ENCODE measurements around the gene CAND1.

Gene CAND1

DNA sequence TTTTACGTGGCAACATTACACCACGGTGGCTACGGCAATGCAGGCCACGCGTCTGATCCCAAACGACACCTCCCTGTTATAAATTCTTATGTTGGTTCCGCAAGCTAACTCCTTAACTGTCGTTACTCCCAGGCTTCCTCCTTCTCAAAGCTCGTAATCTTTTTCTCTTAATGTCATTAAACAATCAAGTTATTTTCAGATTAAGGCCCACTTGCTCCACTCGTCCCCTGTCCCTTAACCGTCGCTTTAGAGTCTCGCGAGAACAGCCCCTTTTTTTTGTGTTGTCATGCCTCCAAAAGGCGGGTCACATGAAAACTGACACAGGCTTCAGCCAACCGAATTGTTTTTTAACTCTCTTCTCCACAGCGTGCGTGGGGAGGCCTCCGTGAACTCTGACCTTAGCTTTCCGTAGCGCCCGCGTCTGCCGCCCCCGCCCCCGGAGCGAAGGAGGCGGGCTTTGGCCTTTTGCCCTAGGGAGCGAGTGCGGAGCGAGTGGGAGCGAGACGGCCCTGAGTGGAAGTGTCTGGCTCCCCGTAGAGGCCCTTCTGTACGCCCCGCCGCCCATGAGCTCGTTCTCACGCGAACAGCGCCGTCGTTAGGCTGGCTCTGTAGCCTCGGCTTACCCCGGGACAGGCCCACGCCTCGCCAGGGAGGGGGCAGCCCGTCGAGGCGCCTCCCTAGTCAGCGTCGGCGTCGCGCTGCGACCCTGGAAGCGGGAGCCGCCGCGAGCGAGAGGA lies at the start of gene CAND1:
Gene CAND1 (plus strand): TSS at position 463 of the 737 bp plus-strand sequence. CDS start 360 bp downstream, outside the sequence.
- peak; percentile 82 to 90 (median 86) for DNase-seq

DNA sequence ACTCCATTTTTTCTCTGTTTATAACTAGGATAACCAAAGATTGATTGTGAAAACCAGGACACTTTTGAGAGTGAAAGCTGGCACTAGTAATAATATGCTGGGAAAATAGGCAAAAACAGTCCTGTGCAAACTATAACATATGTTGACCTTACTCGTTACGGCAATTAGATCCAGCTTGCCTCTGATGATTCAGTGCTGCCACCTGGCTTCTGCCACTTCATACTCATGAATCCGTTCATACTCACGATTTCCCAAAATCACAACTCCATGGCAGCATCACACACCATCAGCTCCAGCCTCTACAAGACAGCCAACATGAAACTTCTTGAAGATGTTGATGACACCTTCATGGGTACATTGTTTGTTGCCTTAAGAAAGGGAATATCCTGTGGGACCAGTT lies 49.1 kb upstream of the CAND1 start:
- no peak for DNase-seq

DNA sequence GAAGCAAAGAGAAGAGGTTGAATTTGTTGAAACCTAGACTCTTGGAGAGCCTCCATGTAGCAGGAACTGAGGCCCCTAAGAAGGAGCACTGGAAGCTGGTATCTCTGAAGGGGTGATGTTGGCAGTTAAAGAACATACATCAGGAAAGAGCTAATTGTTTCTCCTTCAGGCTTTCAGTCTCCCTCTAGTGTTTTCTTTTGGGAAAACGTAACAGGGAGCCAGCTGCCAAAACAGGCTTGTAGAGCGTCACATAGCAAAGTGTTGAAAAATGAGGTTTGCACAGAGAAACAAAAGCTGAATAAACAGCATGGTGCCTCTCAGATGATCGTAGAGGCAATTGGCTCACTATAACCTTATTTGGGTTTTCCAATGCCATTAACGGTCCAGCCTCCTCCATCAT lies 46.9 kb upstream of the CAND1 start:
- no peak for DNase-seq

DNA sequence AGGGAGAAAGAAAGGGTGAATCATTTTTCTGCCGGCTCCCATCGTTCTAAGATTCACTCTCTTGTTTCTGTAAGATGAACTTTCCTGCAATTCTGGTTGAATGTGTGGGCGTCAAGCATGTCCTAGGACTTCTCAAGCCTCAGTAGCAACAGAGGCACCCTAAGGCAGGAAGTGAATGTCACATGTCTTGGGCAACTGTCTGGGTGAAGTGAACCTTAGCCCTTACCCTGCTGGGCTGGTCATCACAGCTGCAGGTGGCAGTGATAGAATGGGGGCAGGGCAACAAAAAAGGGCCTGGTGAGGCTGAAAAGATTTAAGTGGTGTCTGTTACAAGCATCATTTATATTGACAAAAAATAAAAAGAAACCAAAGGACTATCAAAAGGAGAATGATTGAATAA lies 45.9 kb upstream of the CAND1 start:
- no peak for DNase-seq

DNA sequence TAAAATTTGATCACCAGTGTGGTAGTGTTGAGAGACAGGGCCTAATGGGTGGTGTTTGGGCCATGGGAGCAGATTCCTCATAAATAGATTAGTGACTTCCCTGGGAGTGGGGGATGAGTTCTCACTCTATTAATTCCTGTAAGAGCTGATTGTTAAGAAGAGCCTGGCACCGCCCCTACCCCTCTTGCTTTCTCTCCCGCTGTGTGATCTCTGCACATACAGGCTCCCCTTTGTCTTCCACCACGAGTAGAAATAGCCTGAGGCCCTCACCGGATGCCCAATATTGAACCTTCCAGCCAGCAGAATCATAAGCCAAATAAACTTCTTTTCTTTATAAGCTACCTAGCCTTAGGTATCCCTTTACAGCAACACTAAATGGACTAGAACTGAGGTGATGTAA lies 31.9 kb upstream of the CAND1 start:
- no peak for DNase-seq

DNA sequence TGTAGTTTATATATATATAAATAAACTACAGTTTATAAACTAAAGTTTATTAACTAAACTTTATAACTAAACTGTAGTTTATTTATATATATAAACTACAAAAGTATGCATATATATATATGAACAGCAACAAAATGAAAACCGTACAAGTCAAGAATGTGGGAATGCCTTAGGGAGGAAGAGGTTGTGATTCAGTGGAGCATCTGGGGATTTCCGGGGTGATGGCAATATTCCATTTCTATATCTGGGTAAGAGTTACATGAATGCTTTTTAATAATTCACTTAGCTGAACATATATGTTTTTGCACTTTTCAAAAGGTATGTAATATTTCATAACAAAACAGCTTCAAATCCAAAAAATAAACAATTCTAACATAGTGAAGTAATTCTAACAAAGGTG lies 30.1 kb upstream of the CAND1 start:
- no peak for DNase-seq

DNA sequence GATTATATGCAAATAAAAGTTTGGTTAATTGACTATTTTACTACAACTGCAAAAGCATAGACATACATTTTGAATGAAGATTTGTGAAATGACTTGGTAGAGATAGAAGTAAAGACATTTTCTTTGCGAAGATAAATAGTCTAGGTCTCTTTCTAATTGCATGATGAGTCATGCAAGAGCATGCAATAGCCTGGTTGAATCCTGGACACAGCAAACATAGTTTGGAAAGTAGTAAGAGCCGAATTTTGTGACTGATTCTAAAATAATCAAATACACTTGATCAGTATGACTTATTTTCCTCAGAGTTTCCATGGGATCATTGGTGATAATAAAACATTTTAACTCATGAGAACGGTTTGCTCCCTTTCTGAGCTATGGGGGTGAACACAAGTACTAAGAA lies 27.7 kb upstream of the CAND1 start:
- DNase-seq, result no peak

DNA sequence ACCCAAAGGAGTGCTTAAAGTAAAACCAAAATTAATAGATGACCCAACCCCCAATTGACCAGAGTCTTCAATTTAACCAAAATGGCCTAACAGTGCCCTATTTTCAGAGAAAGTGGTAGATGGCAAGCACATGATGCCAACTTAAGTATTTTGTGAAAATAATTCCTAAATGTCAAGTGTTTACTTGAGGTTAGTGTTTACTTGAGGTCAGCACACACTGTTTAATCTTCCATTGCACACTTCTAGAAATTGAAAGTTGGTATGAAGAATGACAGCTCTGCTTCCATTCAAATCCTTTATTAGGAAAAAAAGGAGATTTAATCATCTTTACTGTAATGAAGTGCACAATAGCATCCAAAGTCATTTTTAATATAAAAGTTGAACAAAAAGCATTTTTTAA lies 25.9 kb upstream of the CAND1 start:
- no peak for DNase-seq

DNA sequence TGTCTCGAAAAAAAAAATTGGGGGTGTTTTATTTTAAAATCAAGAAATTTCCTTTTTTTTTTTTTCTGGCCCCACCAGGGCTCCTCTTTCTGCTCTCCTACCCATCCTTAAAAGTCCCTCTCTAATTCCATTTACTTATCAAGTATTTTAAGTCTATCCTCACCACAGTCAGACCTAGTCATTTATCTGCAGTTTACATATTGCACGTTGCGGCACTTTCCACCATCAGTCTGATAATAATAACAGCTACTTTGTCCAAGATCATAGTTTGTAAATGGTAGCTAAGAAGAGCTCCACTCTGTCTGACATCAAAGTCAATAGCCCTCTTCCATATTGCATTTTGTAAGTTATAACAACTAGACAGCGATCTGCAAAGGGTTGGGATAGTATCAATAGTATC lies 23.6 kb upstream of the CAND1 start:
- DNase-seq, result no peak

DNA sequence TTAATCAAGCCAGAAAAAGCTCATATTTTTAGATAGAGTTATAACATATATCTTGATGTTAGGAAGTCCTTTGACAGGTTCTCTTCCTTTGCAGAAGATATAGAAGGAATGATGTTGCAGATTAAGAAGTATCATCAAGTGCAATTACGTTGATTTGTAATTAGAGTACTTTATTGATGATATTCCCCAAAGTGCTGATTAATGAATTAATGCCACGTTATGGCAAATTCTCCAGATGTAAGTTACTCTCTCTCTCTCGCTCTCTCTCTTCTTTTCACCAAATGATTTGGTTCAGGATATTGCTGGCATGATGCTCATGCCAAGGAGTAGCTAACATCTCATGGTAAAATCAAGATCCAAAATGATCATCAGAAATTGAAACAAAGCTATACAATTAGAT lies 18.1 kb upstream of the CAND1 start:
- no peak for DNase-seq

DNA sequence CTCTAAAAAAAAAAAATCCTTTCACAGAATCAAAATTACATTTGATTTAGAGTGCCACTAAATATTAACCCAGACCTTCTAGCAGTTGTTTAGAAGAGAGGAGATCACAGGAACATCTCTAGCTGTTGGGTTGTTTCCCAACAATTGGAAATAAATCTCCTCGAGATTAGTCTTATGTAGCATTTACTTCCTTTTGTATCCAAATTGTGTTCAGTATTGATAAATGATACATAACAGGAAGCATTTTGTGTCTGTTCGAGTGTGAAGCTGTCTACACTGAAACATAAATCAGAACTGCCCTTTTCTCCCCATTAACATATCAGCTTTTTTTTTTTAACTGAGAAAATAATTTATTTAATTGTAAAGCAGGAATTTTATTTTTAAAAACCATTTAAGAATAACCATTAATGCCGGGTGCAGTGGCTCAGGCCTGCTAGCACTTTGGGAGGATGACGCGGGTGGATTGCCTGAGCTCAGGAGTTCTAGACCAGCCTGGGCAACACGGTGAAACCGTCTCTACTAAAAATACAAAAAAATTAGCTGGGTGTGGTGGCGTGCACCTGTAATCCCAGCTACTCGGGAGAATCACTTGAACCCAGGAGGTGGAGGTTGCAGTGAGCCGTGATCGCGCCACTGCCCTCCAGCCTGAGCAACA lies 14.7 kb upstream of the CAND1 start:
- no peak for DNase-seq

DNA sequence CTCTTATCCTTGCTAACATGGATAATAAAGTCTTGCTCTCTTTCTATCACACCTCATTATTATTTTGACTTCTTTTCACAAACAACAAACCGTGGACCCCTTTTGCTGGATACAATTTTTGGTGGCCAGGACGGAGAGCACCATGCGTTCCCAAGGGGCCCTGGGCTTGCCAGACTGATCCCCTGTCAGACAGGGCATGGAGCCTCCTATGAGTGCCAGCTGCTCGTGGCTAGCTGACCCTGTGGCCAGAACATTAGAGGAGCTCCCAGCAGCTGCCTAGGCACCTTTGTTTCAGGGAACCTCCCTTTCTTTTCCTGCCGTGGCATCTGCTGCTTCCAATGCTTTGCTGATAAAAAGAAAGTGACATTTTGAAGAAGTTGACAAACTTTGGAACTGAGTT lies 12.5 kb upstream of the CAND1 start:
- no peak for DNase-seq

DNA sequence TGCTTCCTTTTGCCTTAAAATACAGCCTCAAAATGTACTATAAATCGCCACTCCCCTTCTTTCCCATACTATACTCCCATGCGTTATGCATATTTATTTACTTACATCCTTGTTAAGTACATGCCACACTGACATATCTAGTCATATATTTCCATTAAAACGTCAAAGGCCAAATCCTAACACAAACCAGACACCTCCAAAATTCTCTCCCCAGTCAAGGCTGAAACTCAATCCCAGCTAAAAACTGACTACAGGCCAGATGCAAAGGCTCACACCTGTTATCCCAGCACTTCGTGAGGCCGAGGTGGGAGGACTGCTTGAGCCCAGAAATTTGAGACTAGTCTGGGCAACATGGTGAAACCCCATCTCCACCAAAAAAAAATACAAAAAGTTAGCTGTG lies 5.7 kb upstream of the CAND1 start:
- DNase-seq, result no peak

DNA sequence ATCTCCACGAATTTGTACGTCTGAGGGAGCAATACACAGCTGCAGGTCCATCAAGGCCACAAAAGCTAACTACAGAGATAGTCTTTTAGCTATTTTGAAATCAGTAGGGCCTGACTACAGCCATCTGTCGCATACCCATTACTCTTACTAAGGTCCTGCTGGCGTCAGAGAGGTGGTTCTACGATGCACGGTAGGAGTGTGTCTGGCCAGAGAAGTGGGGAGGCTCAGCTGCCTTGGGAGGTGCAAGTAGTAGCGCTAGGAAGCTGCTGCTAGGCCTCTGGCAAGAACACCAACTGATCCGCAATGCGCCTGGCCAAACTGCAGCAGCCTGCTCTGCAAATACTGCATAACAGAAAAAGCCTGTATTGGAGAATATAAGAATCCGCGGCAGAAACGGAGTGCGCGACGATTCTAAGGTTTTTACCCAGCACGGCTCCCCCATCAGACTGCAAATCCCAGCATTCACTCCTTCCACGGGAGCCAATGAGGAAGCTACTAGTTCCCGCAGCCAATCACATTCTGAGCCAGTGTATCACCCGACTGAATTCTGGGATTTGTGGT lies 743 bp upstream of the CAND1 start:
- peak; percentile 42 to 69 (median 64) for DNase-seq

DNA sequence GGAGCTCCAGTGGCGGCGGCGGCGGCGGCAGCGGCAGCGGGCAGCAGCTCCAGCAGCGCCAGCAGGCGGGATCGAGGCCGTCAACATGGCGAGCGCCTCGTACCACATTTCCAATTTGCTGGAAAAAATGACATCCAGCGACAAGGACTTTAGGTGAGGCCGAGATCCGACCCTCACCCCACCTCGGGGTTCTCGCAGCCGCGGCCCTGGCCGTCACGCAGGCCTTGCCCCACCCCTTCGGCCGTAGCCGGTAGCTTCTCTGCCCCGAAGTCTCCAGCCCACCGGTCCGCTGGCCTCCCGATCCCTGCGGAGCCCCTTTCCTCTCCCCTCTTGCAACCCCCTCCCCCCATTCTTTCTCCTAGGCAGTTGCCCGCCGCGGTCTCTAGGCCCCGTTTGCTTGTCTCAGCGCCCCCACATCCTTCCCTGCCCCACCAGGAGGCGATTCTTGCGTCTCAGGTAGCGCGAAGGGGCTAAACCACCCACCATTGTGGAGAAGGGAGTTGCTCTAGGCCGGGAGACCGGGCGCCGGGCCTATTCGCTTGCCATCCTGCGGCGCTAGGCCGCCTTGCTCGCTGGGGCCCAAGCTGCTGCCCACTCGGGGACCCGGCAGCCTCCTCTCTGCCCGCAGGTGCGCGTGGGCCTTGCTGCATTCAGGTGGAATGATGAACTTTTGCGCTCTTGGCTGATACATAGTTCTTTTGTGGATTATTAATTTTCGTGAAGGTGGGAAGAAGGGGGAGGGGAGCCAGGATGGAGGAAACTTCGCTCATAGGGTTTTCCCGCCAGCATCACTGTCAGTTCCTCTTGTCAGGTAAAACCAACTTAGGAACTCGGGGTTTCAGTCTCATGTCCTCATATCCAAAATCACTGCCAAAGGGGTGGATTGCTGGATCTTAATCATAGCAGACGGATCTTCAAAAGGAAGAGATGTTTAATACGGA lies 745 bp downstream of the CAND1 start:
- peak; percentile 18 to 30 (median 29) for DNase-seq

DNA sequence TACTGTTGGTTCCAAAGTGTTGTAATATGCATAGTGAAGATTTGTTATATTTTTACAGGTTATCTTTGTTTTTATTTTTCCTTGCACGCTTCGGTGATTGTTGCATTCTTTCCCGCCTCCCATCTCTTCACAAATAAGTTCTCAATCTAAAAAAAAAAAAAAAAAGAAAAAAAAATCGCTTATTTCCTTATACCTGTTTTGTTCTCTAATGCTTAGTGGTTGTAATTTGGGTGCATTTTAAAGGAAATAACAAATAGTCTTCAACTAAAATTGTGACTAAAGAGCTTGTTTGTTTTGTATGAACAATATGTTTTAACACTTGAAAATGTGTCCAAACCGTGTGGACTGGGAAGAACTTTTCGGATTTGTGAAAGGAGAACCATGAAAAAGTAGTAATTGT lies 1.5 kb downstream of the CAND1 start:
- no peak for DNase-seq

DNA sequence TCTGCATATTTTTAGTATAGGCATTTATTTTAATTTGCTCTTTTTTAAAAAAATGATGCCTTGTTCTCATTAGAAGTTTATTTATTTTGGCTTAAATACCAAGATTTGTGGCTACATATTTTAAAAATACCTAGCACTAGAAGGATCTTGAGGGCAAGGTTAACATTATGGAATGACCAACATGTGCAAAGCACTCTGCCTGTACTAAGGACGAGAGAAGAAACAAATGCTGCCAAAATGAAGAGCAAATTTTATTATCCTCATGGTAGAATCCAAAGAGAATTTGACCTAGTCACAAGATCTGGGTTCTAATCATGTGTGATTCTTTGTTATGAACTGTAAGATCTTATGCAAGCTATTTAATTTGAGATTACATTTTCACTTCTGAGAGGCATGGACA lies 2.8 kb downstream of the CAND1 start:
- DNase-seq, result no peak

DNA sequence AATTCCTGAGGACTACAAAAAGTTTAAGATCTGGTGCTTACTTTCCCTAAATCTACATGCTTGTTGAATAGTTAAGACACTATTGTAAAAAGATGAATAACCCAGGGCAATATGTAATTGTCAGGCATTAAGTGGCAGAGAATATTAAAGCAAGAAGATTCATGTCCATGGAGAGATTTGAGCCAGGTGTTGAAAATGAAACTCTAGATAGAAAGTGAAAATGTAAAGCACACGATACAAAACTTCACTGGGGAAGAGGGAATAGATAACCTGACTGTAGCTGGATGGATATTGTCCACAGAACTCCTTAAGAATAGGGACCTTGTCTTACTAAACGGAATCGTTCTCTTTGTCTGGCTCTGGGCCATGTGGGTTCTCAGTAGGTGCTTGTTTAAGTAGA lies 5.0 kb downstream of the CAND1 start:
- no peak for DNase-seq

DNA sequence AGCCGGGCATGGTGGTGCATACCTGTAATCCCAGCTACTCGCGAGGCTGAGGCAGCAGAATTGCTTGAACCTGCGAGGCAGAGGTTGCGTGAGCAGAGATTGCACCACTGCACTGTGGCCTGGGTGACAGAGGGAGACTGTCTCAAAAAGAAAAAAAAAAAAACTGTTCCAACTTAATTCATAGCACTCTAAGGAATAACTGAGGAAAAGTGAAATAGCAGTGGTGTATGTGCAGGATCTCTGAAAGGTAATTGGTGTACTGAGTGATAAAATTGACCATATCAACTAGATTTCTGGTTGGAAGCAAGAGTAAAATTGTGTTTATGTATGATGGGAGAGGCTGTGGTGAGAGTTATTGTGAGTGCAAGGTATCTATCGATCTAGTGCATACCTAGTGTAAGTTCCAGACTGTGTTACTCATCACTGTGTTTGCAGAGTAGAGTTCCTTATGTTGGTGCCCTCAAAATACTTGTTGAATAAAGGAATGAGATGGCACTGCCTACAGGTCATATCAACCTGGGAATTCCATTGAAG lies 6.3 kb downstream of the CAND1 start:
- DNase-seq, result no peak

DNA sequence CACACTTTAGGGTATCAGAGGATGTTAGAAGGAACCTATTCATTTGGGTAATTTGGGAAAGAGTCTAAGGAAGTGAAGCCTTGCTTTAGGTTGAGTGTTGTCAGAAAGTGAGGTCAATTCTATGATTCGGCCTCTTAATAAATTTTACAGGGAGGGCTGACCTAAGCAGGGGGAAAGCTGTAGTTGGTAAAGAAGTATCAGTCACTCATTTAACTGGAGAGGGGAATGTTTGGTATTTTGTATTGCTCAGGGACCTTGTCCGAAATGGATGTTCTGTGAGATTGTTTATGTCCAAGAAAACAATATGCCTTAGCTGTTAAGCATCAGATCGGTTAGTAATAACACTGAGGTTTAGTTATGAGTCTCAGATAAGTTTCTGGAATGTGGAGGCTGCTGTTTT lies 7.3 kb downstream of the CAND1 start:
- DNase-seq, result no peak

DNA sequence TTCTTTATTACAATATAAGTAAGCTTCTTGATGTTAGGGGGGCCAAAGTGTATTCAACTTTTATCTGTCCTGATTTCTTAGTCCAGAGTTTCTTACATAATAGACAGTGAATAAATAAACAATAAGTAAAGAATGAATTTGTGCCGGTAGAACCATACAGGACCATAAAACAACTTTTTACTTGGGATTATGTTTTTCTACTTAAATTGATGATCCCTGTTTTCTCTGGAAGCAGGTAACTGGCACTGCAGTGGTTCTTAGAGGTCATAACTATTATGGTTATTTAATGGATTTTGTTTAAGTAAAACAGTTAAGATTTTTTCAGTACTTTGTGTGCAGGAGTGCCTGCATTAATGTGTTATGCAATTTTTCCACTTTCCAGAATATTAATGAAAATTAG lies 10.5 kb downstream of the CAND1 start:
- DNase-seq, result no peak

DNA sequence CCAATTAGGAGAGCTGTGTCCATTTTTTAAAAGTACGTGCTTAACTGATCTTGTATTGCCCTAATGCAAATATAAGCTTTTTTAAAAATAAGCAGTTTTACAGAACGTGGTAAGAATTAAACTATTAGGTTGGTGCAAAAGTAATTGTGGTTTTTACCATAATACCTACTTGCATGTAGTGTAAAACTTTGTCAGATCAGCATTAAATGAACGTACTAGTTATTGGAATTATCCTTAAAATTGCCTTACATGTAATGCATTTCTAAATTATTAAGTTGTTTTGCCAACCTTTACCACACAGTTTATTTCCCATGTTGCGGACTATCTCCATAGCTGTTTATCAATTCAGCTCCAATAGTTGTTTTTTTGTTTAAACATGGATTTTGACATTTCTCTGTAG lies 10.9 kb downstream of the CAND1 start:
- DNase-seq, result no peak

DNA sequence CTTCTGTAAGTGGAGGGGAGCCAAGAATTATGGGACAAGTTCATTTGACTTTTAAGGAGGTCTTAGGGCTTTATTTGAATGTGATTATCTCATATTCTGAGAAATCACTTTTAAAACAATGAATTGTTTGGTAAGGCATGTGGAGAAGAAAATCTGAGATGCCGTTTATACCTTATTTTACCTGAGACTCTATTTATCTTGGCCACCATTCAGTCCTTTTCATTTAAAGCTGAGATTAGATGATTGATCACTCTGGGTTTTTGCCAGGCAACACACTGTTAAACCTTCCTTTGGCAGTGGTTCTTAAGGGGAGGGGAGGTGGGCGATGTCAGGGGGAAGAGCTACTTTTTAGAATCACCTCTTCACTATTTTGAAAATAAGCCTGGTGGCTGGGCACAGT lies 11.4 kb downstream of the CAND1 start:
- no peak for DNase-seq
